Fibroblast of skin of back (primary cell): ENCODE results near the gene CDCP1.

Experiments
- DNase-seq: peaks from one replicate; pipeline ENCODE4 v3.0.0-alpha.2; 2013

CDCP1 gene

DNA sequence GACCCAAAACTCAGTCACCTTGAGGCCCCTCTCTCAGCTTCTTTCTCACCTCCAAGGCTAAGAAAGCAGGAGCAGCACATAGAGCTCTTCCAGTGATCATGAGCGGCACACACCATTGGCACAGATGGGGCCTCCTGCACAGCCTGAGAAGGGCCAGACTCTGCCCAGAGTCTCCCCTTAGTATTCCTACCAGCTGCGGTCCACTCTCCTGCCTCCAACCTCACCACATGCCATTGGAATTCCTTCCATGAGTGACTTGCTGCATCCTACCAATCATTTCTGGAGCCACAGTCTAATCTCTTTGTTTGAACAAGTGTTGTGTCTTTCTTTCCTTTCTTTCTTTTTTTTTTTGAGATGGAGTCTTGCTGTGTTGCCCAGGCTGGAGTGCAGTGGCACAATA, 39.3 kb downstream of the CDCP1 start:
- DNase-seq, result no peak

DNA sequence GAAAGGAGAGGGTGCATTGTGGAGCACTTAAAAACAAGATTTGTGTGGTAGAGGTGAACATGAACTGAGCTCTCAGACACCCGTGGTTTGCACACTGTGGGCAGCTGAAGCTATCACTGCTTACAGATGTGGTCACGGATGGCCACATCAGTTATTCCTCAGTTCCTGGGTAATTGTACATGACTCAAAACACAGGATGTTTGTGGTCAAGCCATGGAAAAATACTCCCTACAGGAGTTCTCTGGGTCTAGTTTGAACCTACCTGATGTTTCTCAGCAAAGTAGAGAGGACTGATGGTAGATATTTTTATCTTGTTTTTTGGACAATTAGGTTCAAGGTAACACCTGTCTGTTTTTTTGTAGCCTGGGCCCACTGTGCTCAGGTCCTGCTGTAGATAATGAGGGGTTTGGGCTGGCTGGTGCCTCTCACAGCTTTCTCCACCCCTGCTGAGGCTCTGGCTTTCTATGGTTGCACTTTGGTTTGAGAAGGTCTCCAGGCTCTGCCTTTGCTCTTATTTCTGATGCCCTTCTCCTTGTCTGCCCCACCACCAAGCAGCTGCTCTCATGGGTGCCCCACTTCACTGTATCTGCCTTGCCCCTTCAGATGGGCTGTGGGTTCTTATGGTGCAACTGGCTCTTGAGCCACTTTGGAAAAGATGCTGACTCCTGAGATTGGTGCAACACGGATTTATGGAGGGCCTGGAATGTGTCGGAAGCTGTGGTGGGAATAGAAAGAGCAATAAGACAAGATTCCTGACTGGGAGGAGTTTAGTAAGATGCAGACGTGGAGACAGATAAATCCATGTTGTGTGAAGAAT, 40.1 kb downstream of the CDCP1 start:
- DNase-seq, result peak; percentile 83

DNA sequence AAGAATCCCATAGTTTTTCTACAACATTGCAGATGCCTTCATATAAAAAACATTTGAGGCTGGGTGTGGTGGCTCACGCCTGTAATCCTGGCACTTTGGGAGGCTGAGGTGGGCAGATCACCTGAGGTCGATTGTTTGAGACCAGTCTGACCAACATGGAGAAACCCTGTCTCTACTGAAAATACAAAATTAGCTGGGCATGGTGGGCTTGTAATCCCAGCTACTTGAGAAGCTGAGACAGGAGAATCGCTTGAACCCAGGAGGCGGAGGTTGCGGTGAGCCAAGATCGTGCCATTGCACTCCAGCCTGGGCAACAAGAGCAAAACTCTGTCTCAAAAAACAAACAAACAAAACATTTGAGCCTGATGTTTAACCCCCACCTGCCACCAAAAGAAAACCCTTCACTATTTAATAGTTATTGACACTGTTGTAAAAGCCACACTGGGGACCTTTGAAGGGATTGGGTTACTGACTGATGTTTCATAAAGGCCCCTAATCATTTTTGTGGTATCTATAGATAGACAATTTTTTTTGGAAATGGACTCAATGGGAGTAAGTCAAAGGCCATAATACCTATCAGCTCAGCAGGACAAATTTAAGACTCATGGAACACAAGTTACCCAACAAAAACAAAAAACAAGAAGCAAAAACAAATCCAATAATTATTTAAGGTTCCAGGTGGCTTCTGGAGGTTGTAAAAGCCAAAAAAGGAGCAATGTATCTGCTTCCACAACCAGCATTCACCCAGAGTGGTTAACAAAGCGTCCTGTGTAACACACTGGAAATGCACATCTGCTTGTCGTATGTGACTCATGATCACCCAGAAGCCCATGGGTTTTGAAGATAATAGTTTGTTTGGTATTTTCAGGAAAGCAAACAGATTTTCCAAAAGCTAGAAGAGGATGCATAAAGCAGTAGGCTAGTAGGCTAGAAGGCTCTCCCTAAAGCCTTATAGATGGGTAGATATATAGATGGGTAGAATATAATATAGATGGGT, 41.2 kb downstream of the CDCP1 start:
- peak; percentile 44 for DNase-seq

DNA sequence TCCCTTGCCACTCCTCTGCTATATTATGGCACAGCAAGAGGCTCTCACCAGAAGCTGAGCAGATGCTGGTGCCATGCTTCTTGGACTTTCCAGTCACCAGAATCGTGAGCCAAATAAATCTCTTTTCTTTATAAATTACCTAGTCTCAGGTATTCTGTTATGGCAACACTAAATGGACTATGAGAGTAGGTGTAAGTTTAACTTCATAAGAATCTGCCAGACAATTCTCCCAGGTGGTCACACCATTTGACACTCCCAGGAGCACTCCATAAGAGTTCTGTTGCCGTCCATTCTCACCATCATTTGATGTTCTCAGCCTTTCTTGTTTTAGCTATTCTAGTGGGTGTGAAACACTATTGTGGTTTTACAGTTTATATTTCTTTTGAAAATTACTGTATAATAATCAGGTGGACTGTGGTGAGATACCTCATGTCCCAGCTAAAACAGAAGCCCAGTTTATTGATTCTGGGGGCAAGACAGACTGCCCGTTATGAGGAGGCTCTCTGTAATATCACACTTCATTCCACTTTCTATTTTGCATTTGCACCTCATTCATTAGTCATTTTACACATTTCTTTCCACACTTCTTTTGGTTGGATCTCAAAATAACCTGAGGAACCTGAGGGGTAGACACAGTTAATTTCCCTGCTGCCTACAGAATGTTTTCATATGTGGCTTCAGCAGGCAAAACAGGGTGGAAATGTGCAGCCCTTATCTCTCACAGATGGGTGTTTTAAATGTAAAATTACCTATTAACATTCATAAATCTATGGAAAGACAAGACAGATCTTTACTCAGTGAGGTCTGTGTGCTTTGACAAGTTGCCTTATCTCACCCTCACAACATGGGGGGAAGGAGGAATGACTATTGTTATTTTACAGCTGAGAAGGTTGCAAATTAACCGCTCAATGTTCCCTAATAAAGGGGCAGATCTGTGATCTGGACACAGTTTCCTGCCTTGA, 42.1 kb downstream of the CDCP1 start:
- DNase-seq, result no peak

DNA sequence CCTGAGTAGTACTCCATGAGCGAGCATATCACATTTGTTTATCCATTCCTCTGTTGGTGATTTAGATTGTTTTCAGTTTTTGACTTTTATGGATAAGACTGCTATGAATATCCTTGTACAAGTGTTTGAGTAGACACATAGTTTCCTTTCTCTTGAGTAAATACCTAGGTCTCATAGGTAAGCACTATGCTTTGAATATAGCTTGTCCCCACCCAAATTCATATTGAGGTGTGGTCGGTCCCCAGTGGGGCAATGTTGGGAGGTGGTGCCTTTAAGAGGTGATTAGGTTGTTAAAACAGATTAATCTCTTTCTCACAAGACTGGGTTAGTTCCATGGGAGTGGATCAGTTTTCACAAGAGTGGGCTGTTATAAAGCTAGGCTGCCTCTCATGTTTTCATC, 42.8 kb downstream of the CDCP1 start:
- DNase-seq, result no peak

DNA sequence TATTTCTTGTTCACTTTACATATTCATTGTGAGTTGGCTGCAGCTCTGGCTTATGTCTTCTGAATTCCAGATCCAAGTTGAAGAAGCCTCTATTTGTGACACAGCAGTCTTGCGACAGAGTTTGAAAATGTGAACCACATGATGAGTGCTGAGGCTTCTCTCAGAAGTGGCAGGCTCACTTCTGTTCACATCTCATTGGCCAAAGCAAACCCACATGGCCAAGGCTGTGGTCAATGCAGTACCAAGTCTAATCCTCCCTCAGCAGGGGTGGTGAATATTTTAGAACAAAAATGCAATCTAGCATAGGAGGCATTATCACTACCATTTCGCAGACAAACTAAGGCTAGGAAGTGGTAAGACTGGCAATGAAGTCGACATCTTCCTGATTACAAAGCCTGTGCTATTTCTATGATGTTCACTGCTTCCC, 45.2 kb downstream of the CDCP1 start:
- peak; percentile 76 for DNase-seq

DNA sequence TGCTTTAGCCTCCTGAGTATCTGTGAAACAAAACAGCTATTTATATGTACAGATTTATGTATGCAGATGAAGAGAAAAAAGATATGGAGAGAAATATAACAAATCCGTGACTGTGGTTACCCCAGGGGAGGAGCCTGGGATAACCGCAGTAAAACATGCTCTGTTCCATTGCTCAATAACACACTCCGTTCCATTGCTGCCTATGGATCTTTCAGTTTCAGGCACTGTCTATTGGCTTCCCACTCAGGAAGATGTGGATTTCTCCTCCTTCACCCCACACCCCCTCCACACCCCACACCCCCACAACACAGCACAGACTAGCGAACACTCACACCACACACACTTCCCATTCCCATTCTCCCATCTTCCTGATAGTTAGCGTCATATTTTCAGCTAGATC, 47.9 kb downstream of the CDCP1 start:
- no peak for DNase-seq

DNA sequence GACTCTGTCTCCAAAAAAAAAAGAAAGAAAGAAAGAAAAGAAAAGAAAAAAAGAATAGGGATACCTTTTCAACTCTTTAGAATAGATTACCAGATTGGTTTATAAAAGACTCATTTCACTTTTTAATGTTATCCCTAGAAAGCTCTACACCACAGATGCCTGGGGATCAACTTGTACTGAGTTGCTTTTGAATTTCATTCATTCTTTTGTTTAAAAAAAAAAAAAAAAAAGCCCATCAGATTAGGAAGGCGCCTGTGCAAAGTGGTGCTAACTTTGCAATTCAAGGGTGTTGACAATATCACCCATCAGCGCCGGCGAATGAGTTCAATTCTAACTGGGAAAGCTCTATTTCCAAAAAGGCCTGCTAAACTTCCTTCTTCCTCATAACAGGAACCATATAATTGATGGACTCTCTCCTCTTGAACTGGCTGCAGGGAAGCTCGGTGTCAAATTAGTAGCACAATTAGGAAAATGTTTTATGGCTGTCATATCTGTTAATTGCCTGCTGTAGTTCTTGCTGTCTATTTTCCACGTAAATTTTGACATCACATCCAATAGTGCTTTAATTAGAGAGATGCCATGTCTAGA, 48.8 kb downstream of the CDCP1 start:
- DNase-seq, result no peak

DNA sequence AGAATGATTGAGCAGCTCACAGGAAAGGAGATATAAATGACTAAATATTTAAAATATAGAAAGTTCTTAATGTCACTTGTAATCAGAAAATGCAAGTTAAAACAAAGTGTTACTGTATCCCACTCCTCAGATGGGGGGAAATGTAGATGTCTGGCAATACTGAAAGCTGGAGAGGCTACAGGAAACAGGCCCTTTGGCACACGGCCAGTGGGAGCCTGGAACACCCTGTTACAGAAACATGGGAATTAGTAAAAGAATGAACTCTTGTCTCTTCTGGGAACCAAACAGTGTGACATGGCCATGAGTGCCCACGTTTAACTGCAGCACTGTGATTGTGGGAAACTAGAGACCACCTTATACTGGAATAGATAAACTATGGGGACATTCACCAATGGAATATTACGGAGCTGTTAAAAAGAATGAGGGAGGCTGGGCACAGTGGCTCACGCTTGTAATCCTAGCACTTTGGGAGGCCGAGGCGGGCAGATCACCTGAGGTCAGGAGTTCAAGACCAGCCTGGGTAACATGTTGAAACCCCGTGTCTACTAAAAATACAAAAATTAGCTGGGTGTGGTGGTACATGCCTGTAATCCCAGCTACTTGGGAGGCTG, 50.2 kb downstream of the CDCP1 start:
- no peak for DNase-seq

DNA sequence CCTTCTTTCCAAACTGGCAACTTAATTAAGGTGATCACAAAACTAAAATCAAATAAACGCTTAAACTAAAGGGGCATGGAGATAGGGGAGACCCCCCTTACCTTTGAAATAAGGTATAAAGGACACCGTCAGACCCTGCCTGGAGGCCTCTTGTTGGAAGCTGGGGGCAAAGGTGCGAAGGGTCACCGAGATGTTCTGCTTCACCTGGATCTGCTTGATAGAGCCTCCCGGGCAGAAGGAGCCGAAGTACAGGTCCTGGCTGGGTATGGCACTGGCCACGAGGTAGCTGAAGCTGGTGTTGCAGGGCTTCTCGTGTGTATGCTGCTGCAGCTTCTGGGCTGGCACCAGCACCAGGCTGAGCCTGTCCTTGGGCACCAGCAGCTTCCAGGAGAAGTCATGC, 53.0 kb downstream of the CDCP1 start:
- DNase-seq, result no peak

DNA sequence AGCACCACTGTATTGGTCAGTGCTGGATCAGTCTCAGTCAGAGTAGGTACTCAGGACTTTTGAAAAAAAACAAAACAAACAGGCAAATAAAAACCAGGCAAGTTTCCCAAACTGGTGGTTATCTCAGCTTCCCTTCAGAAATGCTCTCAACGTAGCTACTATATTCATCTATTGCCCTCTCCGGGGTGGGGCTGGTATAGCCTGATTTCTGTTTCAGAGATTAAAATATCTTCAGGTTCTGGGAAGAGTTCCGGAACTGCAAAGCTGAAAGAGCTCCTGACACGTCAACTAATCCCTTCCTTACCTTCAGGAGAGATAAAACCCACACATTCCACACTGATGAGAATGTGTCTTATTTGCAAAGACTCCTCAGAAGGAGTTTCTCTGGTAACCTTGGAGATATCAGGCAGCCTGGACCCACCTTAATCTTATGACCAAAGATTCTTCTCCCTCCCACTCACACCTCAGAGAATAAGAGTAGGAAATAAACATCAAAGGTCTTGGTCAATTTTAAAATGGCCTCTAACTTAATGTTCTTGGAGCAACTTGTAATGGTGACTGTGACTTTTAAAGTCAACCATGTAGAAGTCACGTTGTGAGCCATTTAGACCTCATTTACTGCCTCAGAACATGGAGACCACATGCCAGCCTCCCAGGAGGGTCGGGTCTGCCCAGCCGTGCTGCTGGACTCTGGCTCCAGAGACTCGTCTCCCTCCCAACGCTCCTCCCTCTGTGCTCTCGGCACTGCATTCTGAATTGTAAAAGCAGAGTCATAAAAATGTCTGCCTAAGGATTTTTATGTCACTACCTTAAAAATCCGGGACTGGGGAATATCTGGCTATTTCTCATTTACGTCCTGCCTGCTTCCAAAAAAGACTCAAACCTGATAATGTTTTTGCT, 53.8 kb downstream of the CDCP1 start:
- peak; percentile 49 for DNase-seq

DNA sequence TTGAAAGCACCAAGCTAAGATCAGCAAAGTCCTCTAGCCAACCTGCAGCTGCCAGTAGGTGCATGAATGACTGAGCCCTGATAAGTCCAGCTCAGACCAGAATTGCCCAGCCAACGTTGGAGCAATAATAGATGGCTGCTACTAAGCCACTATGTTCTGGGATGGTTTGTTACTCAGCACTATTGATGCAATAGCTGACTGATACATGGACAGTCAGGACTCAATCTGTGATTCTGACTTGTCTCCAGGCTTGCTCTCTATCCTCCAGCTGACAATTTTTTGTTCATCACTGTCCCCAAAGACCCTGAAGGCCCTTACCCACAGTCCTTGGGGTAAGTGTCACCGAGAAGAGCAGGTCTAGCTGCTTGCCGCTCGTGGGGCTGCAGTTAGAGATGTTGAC, 55.3 kb downstream of the CDCP1 start:
- no peak for DNase-seq

DNA sequence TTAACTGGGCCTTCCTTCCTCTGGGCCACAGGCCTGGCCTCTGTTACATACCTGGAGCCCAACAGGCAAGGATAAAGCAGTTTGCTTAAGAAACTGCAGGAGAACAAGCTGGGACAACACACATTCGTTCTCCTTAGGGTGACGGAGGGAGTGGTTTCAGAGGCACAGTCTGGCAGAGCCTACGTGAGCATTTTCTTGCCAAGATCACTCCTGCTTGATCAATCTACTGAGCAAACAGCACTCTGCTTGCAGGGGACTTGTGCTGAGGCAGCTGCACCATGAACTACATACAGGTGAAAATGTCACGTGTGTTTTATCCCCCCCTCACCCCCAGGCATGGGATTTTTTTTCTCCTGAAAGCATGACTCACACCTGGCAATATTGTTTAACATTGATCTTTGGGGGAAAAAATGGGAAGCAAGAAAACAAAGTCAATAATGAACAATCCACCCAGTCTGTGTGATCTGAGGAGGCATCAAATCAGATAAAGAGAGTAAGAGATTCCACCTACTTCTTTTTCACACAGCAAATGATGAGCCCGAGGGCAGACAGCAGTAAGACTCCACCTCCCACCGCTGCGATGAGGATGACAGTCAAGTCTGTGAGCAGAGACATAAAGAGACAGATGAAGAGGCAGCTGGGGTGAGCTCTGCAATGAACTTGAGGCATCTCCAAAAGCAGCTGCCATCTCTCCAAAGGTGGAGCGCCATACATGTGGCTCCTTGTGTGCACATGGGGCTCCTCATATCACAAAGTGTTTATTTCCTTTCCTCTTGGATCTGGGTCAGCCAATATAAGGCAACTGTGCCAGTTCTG, 57.4 kb downstream of the CDCP1 start:
- no peak for DNase-seq

DNA sequence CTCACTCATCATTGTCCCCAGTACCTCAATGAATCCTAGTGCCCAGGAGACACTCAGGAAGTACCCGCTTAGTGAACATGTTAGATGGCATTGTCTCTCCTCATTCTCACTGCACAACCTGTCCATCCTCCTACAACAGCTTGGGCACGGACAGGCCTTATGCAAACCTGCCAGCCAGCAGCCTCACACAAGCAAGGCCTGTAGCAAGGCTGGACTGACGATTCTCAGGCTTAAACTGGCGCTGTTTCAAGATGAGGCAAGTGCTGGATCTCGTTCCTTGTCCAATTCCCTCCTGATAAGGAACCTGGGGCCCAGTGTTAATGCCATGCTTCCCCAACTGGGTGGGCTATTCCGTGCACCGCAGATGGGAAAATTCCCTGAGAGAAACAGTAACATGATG, 59.0 kb downstream of the CDCP1 start:
- DNase-seq, result no peak

DNA sequence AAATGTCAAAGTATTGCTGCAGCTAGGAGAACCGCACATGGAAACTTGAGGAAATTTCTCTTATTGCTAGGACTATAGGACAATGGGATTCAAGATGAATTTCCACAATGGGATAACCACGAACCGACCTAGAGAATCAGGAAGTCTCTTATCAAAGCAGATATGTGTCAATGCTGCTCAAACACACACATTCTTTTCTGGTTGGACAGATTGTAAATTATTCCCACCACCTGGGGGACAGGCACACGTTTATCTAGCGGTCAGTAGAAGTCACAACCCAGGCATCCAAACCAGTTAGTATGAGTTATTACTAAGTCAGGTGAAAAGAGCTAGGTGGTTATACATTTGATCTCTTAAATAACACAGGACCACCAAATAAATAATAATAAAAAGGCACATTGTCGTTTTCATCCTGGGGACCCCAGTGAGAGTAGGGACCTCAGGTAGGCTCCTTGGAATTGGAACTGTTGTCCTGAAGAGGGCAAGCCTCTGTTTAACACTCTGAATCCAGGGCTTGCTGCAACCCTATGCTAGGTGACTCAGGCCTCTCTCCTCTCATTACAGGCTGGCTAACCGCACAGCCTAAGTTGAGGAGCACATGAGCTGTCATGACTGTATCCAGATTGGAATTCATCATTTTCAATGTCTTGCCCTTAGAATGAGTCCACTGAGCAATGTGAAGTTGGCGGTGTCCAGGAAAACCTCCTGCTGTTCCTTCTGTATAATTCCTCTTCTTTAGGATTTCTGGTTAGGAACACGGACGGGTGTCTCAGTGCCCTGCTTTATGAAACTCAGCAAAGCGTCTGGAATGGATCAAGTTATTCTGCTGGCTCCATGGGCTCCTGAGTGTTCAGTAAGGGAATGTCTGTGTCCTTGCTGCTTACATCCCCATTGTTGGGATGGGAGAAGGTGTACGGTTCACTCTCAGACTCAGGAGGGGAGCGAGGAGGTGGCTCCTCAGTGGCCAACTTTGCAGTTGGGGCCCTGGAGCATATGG, 61.1 kb downstream of the CDCP1 start:
- DNase-seq, result peak; percentile 96

DNA sequence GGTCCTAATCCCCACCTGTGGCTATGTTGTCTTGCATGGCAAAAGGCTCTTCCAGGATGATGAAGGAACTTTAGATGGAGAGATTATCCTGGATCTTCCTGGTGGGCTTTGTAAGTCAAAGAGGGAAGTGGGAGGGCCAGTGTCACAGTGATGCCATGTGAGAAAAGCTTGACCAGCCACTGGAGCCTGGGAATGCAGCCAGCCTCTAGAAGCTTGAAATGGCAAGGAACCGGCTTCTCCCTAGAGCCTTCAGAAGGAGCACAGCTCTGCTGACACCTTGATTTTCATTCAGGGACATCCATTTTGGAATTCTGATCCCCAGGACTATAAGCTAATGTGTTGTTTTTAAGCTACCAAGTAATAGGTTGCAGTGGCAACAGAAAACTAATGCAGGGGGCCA, 61.8 kb downstream of the CDCP1 start:
- no peak for DNase-seq

DNA sequence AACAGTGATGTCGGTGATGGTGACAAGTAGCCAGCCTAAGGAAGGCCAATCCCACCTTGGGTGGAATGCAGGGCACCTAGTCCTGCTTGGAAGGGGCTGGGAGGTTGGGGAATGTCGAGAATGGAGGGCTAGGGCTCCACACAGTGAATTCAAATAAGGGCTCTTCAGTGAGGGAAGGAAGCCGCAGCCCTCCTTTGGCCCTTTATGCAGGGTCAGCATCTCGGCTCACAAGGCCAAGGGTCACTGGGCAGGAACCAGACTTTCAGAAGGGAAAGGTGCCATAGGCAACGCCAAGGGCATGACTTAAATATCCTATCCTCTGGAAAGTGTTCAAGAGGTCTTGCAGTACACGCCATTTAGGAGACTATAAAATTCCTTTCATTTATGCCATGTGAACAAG, 63.2 kb downstream of the CDCP1 start:
- DNase-seq, result no peak

DNA sequence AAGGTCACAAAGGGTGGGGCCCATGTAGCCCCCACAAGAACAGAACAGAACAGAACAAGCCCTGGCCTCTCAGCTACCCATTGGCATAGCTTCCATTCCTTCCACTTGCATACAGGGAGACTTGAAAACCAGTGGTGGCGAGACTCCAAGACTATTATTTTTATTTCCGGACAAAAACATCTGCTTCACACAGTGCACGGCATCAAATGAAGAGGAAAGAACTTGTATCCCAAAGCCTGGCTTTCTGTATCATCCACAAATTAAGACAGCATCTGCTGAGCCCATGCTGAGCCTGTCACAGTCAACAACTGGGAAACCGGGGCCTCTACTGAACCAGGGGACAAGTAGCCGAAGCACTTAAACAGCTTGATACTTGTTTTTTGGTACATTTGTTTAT, 64.0 kb downstream of the CDCP1 start:
- DNase-seq, result peak; percentile 78
